HG03439 (cell line): ENCODE results near the gene SPIN2B.

Experiments
- ATAC-seq: cut with Tn5 transposase; IDR thresholded peaks from one replicate; pipeline ENCODE4 v1.9.1; 2021; ENCODE audit warnings: mild to moderate bottlenecking, moderate library complexity; ENCODE audit not compliant: unreplicated experiment

Gene SPIN2B

GRCh38 chrX:57074458-57074857 is 46.9 kb downstream of the SPIN2B start:
- no peak for ATAC-seq

GRCh38 chrX:57070185-57070984 is 51.0 kb downstream of the SPIN2B start:
- ATAC-seq: no peak
